ENCODE results near the gene DLK2. TPM values are rescaled to one million over a fixed set of nuclear protein-coding genes. Genes with fewer than 3 reads are reported as not detected.

Gene DLK2
- total RNA-seq, 3 donors from 2014 or later = 3.6 to 8.9 TPM; not detected in 1

GRCh38 chr6:43454696-43455530 is 435 bp downstream of the DLK2 start:
- H3K36me3 ChIP-seq = no peaks in the 10 kb centered on the region
- TF ChIP-seq POLR2A (IDR thresholded peaks at IDR 0.05) (no peak), POLR2AphosphoS5 (IDR thresholded peaks at IDR 0.05) (peak in 2 of 3 donors; percentile 3 to 53)
- no peak for DNase-seq (ENCODE audit: low spot score in 2 of 2)
- H3K9me3 ChIP-seq = no peaks in the 10 kb centered on the region
- peak overlapping the region; percentile 46 to 61 for H3K27ac ChIP-seq
- intact Hi-C loops (cut with DNase I; ENCODE audit: low total_unique reads) = loop anchor here (10.0 kb wide), 1 partner anchor 50 kb away; no protein-coding TSS in a partner anchor
- peaks cover 0 to 2% of the 10 kb centered on the region in 2 donors for H3K27me3 ChIP-seq
- no peaks in the 10 kb centered on the region for H3K4me1 ChIP-seq
- peak overlapping the region; percentile 39 to 84 (median 59) for H3K4me3 ChIP-seq

- no peaks in the 10 kb centered on the region for H3K4me1 ChIP-seq
- H3K4me3 ChIP-seq = peak overlapping the region; percentile 39 to 84 (median 59)
- peak; percentile 79 to 84 for DNase-seq (ENCODE audit: low spot score in 2 of 2)
- no peaks in the 10 kb centered on the region for H3K9me3 ChIP-seq
- TF ChIP-seq POLR2AphosphoS5 (IDR thresholded peaks at IDR 0.05) = peak in 1 of 3 donors; percentile 7
- peak; percentile 89 to 93 (median 90) for TF ChIP-seq CTCF (IDR thresholded peaks at IDR 0.05)
- no peak for TF ChIP-seq POLR2A (IDR thresholded peaks at IDR 0.05)
- intact Hi-C loops (cut with DNase I; ENCODE audit: low total_unique reads) = loop anchor here (10.0 kb wide), 1 partner anchor 51 kb away; no protein-coding TSS in a partner anchor
- H3K27me3 ChIP-seq = peaks cover 0 to 2% of the 10 kb centered on the region in 2 donors
- no peaks in the 10 kb centered on the region for H3K36me3 ChIP-seq
- peak overlapping the region; percentile 46 to 61 for H3K27ac ChIP-seq
Measured at GRCh38 chr6:43454290-43454695, 1.1 kb downstream of the DLK2 start.

- Histone ChIP-seq H3K4me1 (no peaks in the 10 kb centered on the region), H3K9me3 (no peaks in the 10 kb centered on the region), H3K27ac (no peak overlapping the region), H3K27me3 (peaks cover 0 to 2% of the 10 kb centered on the region in 2 donors), H3K36me3 (no peaks in the 10 kb centered on the region), H3K4me3 (peak overlapping the region in 2 of 3 donors; percentile 59 to 84)
- TF ChIP-seq POLR2AphosphoS5 (IDR thresholded peaks at IDR 0.05) (no peak), POLR2A (IDR thresholded peaks at IDR 0.05) (no peak), CTCF (IDR thresholded peaks at IDR 0.05) (no peak)
- intact Hi-C loops (cut with DNase I; ENCODE audit: low total_unique reads) = loop anchor here (10.0 kb wide), 1 partner anchor 51 kb away; no protein-coding TSS in a partner anchor
- DNase-seq (ENCODE audit: low spot score in 2 of 2) = no peak
Measured at GRCh38 chr6:43453831-43454230, 1.5 kb downstream of the DLK2 start.

- H3K36me3 ChIP-seq = no peaks in the 10 kb centered on the region
- TF ChIP-seq POLR2AphosphoS5 (IDR thresholded peaks at IDR 0.05) (no peak), CTCF (IDR thresholded peaks at IDR 0.05) (no peak), POLR2A (IDR thresholded peaks at IDR 0.05) (no peak)
- intact Hi-C loops (cut with DNase I; ENCODE audit: low total_unique reads) = loop anchor here (10.0 kb wide), 1 partner anchor 52 kb away; no protein-coding TSS in a partner anchor
Measured at GRCh38 chr6:43452896-43453295, 2.5 kb downstream of the DLK2 start.

GRCh38 chr6:43451939-43452338 is 3.4 kb downstream of the DLK2 start:
- H3K36me3 ChIP-seq = no peaks in the 10 kb centered on the region
- no peak overlapping the region for H3K4me3 ChIP-seq
- no peak overlapping the region for H3K27ac ChIP-seq
- intact Hi-C loops (cut with DNase I; ENCODE audit: low total_unique reads) = loop anchor here (10.0 kb wide), 1 partner anchor 53 kb away; no protein-coding TSS in a partner anchor
- no peak for DNase-seq (ENCODE audit: low spot score in 2 of 2)
- TF ChIP-seq POLR2AphosphoS5 (IDR thresholded peaks at IDR 0.05) (no peak), CTCF (IDR thresholded peaks at IDR 0.05) (no peak), POLR2A (IDR thresholded peaks at IDR 0.05) (no peak)
- H3K4me1 ChIP-seq = no peaks in the 10 kb centered on the region
- H3K9me3 ChIP-seq = no peaks in the 10 kb centered on the region
- H3K27me3 ChIP-seq = peaks cover 0 to 2% of the 10 kb centered on the region in 2 donors

More at GRCh38 chr6:43452896-43453295, 2.5 kb downstream of the DLK2 start:
- no peak for DNase-seq (ENCODE audit: low spot score in 2 of 2)
- Histone ChIP-seq H3K4me1 (no peaks in the 10 kb centered on the region), H3K27me3 (peaks cover 0 to 2% of the 10 kb centered on the region in 2 donors), H3K9me3 (no peaks in the 10 kb centered on the region), H3K4me3 (no peak overlapping the region), H3K27ac (no peak overlapping the region)
